ENCODE results near the gene GRHL1. TPM values are rescaled to one million over a fixed set of nuclear protein-coding genes. Genes with fewer than 3 reads are reported as not detected.
A peak's percentile ranks its signal among the peaks of the same experiment; 100 is the strongest.

GRHL1 gene
- total RNA-seq, 4 donors from 2014 or later = 112 to 233 (median 121) TPM

DNA sequence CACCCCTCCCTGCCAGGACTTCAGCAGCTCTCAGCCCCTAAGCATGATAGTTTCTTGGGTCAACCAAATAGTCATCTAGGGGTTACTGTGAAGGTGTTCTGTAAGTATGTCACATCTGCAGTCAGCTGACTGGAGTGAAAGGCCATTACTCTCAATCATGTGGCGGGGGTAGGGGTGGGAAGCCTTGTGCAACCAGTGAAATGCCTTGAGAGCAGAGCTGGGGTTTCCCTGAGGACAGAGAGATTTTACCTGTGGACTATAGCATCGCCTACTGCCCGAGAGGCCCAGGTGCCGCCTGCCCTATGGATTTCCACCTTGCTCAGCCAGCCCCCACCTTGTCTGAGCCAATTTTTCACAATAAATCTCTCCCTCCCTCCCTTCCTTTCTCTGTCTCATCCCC, 71.0 kb downstream of the GRHL1 start:
- H3K4me3 ChIP-seq = no peak overlapping the region
- H3K9me3 ChIP-seq = no peaks in the 10 kb centered on the region
- H3K36me3 ChIP-seq = no peaks in the 10 kb centered on the region
- H3K27me3 ChIP-seq = no peaks in the 10 kb centered on the region
- TF ChIP-seq, protein P1, sequence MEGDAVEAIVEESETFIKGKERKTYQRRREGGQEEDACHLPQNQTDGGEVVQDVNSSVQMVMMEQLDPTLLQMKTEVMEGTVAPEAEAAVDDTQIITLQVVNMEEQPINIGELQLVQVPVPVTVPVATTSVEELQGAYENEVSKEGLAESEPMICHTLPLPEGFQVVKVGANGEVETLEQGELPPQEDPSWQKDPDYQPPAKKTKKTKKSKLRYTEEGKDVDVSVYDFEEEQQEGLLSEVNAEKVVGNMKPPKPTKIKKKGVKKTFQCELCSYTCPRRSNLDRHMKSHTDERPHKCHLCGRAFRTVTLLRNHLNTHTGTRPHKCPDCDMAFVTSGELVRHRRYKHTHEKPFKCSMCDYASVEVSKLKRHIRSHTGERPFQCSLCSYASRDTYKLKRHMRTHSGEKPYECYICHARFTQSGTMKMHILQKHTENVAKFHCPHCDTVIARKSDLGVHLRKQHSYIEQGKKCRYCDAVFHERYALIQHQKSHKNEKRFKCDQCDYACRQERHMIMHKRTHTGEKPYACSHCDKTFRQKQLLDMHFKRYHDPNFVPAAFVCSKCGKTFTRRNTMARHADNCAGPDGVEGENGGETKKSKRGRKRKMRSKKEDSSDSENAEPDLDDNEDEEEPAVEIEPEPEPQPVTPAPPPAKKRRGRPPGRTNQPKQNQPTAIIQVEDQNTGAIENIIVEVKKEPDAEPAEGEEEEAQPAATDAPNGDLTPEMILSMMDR (IDR thresholded peaks at IDR 0.05) = no peak
- TF ChIP-seq POLR2A (IDR thresholded peaks at IDR 0.05) (no peak), POLR2AphosphoS5 (IDR thresholded peaks at IDR 0.05) (no peak), EP300 (IDR thresholded peaks at IDR 0.05) (no peak)
- DNase-seq (ENCODE audit: low spot score in 2 of 2) = peak in 1 of 2 donors; percentile 42
- H3K4me1 ChIP-seq = peaks cover 34% of the 10 kb centered on the region
- 91% methylated on average over 4 of the region's 4 CpGs for WGBS
- H3K27ac ChIP-seq = peak overlapping the region; percentile 45

DNA sequence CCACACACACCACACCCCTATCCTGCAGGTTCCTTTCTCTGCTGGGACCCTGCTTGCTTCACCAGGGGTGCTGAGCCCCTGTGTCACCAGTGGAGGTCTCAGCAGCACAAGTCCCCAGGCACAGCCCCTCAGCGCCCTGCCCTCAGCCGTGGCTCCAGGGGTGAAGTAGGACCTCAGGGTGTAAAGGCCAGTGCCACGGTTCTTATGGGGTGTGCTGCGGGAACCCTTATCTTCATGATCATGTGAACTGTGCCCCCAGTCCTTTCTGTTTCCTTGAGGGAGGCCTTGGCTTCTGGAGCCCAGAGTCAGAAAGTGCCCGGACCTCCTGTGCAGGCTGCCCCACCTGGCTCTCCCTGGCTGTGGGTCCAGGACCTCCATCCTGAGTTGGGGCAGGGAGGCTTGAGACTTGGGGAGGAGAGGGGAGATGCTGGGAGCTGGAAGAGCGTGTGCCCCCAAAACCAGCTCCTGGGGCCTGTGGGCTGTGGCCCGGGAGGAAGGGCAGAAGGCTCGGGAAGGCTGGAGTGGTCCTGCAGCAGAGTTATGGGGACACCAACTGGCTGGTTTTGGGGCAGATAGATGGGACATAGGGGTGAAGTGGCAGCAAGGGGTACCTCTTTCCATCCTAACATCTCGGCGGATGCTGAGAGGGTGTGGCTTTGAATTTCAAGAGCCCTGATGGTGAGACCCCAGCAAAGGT, 71.6 kb downstream of the GRHL1 start:
- no peaks in the 10 kb centered on the region for H3K36me3 ChIP-seq
- 88% methylated on average over 10 of the region's 10 CpGs for WGBS
- DNase-seq (ENCODE audit: low spot score in 2 of 2) = peak in 1 of 2 donors; percentile 61
- H3K27me3 ChIP-seq = no peaks in the 10 kb centered on the region
- no peaks in the 10 kb centered on the region for H3K9me3 ChIP-seq
- H3K27ac ChIP-seq = no peak overlapping the region
- peaks cover 37% of the 10 kb centered on the region for H3K4me1 ChIP-seq
- TF ChIP-seq EP300 (IDR thresholded peaks at IDR 0.05) (no peak), POLR2A (IDR thresholded peaks at IDR 0.05) (no peak), POLR2AphosphoS5 (IDR thresholded peaks at IDR 0.05) (no peak)
- TF ChIP-seq, protein P1 (IDR thresholded peaks at IDR 0.05) = no peak
- H3K4me3 ChIP-seq = no peak overlapping the region

DNA sequence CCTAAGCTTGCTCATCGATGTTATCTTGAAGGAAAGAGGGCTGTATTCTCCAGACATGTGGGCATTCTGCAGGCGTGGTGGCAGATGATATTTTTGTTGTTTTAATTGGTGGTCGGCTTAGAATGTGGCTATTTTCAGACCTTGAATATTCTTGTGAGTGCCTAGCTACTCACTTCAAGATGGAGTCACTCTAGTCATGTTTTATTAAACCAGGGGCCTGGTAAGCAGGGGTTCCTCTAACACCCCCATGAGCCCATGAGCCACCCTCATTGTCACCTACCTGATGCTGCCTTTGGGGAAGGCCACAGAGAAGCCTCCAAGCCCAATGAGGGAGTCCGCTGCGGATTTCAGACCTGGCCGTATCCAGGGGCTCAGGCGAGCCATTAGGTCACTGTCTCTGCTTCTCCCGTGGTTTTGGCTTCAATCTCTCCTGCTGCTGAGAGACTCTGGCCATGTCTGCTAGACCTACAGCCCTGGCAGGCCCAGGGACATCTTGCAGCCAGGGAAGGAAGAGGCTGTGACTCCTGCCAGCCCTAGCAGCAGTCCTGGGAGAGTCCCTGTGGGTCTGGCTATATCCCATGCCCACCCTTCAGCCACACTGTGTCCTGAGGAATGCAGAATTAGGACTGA, 75.6 kb downstream of the GRHL1 start:
- Histone ChIP-seq H3K36me3 (no peaks in the 10 kb centered on the region), H3K27ac (no peak overlapping the region), H3K9me3 (no peaks in the 10 kb centered on the region), H3K4me3 (no peak overlapping the region), H3K27me3 (no peaks in the 10 kb centered on the region), H3K4me1 (peaks cover 41% of the 10 kb centered on the region)
- TF ChIP-seq POLR2A (IDR thresholded peaks at IDR 0.05) = no peak
- TF ChIP-seq, protein P1 (IDR thresholded peaks at IDR 0.05) = no peak
- TF ChIP-seq POLR2AphosphoS5 (IDR thresholded peaks at IDR 0.05) = no peak
- no peak for TF ChIP-seq EP300 (IDR thresholded peaks at IDR 0.05)
- DNase-seq (ENCODE audit: low spot score in 2 of 2) = no peak
- 76% methylated on average over 7 of the region's 8 CpGs for WGBS

DNA sequence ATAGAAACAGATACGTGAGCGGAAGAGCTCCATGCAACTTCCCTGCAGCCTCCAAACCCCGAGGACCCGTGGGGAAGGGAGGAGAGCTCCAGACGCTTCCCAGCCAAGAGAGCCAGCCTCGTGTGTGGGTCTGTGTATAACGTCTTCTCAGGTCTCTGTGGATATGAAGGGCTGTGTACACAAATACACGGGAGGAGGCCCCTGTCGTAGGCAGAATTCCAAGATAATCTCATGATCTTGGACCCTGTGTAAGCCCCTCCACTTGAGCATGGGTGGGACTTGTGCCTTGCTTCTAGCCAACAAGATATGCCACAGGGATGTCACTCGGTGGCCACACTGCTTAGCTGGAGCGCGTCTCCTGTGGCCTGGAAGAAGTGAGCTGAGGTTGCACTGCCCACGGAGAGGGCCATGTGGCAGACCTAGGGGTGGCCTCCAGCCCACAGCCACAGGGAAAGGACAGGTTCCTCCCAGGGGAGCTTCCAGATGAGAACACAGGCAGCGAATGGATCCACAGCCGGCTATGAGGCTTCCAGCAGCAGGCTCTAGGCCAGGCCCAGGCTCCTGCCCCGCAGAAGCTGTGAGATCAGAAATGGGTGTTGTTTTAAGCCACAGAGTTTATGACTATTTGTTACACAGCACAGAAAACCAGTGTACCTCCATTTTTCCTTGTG, 76.3 kb downstream of the GRHL1 start:
- Histone ChIP-seq H3K27ac (no peak overlapping the region), H3K9me3 (no peaks in the 10 kb centered on the region), H3K4me1 (peaks cover 35% of the 10 kb centered on the region), H3K36me3 (no peaks in the 10 kb centered on the region), H3K4me3 (no peak overlapping the region), H3K27me3 (no peaks in the 10 kb centered on the region)
- no peak for TF ChIP-seq POLR2A (IDR thresholded peaks at IDR 0.05)
- no peak for DNase-seq (ENCODE audit: low spot score in 2 of 2)
- WGBS = 88% methylated on average over 14 of the region's 16 CpGs

DNA sequence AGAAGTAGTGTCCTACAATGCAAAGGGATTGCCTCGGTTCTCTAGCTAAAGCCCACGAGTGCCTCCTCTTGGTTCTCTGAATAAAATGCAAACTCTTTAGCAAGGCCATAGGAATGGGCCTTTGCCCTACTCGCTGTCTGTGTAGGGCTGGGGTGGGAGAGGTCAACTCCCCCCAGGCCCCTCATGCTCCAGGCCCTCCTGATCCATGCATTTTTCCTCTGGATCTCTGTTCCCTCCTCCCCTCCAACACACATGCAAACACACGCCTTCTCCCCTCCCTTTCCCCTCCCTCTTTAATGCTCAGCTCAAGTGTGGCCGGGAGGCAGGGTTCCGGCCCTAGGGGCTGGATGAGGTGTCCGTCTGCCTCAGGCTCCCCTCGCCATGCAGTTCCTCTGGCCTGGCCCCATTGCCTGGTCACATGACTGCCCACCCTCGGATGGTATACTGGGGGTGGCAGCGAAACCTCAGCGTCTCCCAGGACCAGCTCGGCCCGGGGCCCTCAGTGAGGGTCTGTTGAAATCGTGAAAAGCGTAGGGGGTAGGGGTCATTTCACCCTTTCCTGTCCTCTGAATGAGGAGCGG, 77.0 kb downstream of the GRHL1 start:
- Histone ChIP-seq H3K27me3 (no peaks in the 10 kb centered on the region), H3K4me3 (no peak overlapping the region), H3K4me1 (peaks cover 35% of the 10 kb centered on the region), H3K27ac (peak overlapping the region; percentile 55), H3K36me3 (no peaks in the 10 kb centered on the region), H3K9me3 (no peaks in the 10 kb centered on the region)
- 78% methylated on average over 16 of the region's 16 CpGs for WGBS
- DNase-seq (ENCODE audit: low spot score in 2 of 2) = no peak
- TF ChIP-seq, protein P1 (IDR thresholded peaks at IDR 0.05) = no peak
- TF ChIP-seq POLR2A (IDR thresholded peaks at IDR 0.05) (no peak), EP300 (IDR thresholded peaks at IDR 0.05) (no peak), POLR2AphosphoS5 (IDR thresholded peaks at IDR 0.05) (no peak)

Measured in suprapubic skin (tissue), 4 donors.